ENCODE results near the gene ACBD3.

- TF ChIP-seq YY1 (IDR thresholded peaks at IDR 0.05; ENCODE audit: low read depth, low read length) (no peak), SMARCA5 (IDR thresholded peaks at IDR 0.05) (no peak), POLR2A (IDR thresholded peaks at IDR 0.05; ENCODE audit: low read depth, low read length) (no peak), CHD4 (IDR thresholded peaks at IDR 0.05) (no peak), NFYB (IDR thresholded peaks at IDR 0.05; ENCODE audit: insufficient read depth, low read depth, low read length) (no peak), HDGF (IDR thresholded peaks at IDR 0.05) (no peak), JUND (IDR thresholded peaks at IDR 0.05; ENCODE audit: low read depth, low read length) (no peak), PBX3 (IDR thresholded peaks at IDR 0.05; ENCODE audit: insufficient replicate concordance, low read depth, low read length) (no peak), NFIC (IDR thresholded peaks at IDR 0.05; ENCODE audit: low read depth, low read length) (no peak)
- TF ChIP-seq, protein P1, sequence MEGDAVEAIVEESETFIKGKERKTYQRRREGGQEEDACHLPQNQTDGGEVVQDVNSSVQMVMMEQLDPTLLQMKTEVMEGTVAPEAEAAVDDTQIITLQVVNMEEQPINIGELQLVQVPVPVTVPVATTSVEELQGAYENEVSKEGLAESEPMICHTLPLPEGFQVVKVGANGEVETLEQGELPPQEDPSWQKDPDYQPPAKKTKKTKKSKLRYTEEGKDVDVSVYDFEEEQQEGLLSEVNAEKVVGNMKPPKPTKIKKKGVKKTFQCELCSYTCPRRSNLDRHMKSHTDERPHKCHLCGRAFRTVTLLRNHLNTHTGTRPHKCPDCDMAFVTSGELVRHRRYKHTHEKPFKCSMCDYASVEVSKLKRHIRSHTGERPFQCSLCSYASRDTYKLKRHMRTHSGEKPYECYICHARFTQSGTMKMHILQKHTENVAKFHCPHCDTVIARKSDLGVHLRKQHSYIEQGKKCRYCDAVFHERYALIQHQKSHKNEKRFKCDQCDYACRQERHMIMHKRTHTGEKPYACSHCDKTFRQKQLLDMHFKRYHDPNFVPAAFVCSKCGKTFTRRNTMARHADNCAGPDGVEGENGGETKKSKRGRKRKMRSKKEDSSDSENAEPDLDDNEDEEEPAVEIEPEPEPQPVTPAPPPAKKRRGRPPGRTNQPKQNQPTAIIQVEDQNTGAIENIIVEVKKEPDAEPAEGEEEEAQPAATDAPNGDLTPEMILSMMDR (IDR thresholded peaks at IDR 0.05 in 2 of 3, conservative IDR thresholded peaks at IDR 0.05 in 1 of 3; ENCODE audit: control insufficient read depth in 2 of 3, extremely low read depth in 1 of 3, insufficient read depth in 1 of 3, low read depth in 3 of 3, low read length in 3 of 3): no peak
Measured at GRCh38 chr1:226166341-226166740, 20.2 kb downstream of the ACBD3 start.

Measured in GM12878 (cell line).